Mesothelial cell of epicardium (in vitro differentiated cells): ENCODE data around the gene TOM1. TPM values are rescaled to one million over a fixed set of nuclear protein-coding genes. Genes with fewer than 3 reads are reported as not detected.

Experiments
- DNase-seq, 2 experiments: peaks; one replicate each; pipeline ENCODE4 v3.0.0; 2021; ENCODE audit warnings: low spot score in 2 of 2; ENCODE audit not compliant: unreplicated experiment in 2 of 2
- H3K27ac Mint-ChIP-seq: 2 replicates; pipeline ENCODE4 v1.8.0; 2021; ENCODE audit warnings: mixed read lengths
- H3K27me3 Mint-ChIP-seq: 2 replicates; pipeline ENCODE4 v1.8.0; 2021; ENCODE audit warnings: low read depth, mixed read lengths
- H3K36me3 Mint-ChIP-seq: 2 replicates; pipeline ENCODE4 v1.8.0; 2021; ENCODE audit warnings: mixed read lengths
- H3K4me1 Mint-ChIP-seq: 2 replicates; pipeline ENCODE4 v1.8.0; 2021; ENCODE audit warnings: mixed read lengths
- H3K4me3 Mint-ChIP-seq: 2 replicates; pipeline ENCODE4 v1.8.0; 2021; ENCODE audit warnings: mild to moderate bottlenecking, moderate library complexity, mixed read lengths
- H3K9me3 Mint-ChIP-seq: 2 replicates; pipeline ENCODE4 v1.8.0; 2021; ENCODE audit warnings: mixed read lengths
- total RNA-seq: library from RNA; stranded (reverse); gene quantifications from 3 replicates; pipeline ENCODE4 v1.2.1, GENCODE V29; 2021
- TF ChIP-seq, protein P1 (sequence below): fragments of 200-600 bp; sonication (generic); IDR thresholded peaks from one replicate; pipeline ENCODE4 v1.5.0; 2021; ENCODE audit warnings: antibody characterized with exemption; ENCODE audit not compliant: unreplicated experiment

TOM1 gene
- total RNA-seq, 1 donor from 2014 or later: 41.4 TPM

DNA sequence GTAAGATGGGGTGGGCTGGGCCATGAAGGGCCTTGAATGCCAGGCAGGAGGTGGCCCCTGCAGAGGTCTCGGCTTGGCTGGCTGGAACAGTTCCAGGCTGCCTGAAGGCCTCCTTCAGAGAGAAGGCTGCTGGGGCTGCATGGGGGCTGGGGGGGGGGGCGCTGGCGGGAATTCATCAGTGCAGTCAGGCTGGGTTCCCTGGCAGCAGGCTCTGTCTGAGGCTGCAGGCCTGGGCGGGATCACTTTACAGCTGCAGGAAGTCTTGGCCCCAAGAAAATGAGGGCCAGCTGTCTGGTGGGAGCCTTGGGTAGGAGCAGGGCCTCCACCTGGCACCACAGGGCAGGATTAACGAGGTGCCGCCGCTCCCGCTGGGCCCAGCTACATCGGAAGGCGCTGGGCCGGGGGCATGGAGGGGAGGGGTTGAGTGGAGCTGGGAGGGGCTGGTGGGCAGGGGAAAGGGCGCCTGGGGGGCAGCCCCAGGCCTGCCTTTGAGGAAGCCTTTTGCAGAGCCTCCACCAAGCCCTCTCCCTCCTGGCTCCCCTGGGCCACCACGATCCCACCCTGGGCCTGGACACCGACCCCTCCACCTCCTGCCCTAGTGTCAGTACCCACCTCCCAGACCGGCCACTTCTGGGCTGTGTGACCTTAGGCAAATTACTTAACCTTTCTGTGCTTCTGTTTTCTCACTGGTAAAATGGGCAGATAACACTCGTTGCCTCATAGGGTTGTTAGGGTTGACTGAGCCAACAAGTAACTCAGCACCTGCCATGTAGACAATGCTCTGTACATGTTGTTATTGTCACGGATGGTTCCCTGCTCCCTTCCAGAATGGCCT lies 50.2 kb downstream of the TOM1 start:
- Mint-ChIP-seq H3K9me3 (no peaks in the 10 kb centered on the region), H3K4me1 (peaks cover 23% of the 10 kb centered on the region), H3K36me3 (no peaks in the 10 kb centered on the region), H3K27ac (peak overlapping the region; percentile 89), H3K4me3 (peak overlapping the region; percentile 30), H3K27me3 (no peaks in the 10 kb centered on the region)
- TF ChIP-seq, protein P1, sequence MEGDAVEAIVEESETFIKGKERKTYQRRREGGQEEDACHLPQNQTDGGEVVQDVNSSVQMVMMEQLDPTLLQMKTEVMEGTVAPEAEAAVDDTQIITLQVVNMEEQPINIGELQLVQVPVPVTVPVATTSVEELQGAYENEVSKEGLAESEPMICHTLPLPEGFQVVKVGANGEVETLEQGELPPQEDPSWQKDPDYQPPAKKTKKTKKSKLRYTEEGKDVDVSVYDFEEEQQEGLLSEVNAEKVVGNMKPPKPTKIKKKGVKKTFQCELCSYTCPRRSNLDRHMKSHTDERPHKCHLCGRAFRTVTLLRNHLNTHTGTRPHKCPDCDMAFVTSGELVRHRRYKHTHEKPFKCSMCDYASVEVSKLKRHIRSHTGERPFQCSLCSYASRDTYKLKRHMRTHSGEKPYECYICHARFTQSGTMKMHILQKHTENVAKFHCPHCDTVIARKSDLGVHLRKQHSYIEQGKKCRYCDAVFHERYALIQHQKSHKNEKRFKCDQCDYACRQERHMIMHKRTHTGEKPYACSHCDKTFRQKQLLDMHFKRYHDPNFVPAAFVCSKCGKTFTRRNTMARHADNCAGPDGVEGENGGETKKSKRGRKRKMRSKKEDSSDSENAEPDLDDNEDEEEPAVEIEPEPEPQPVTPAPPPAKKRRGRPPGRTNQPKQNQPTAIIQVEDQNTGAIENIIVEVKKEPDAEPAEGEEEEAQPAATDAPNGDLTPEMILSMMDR: no peak
- no peak for DNase-seq

- H3K36me3 Mint-ChIP-seq: no peaks in the 10 kb centered on the region
- H3K4me3 Mint-ChIP-seq: peak overlapping the region; percentile 82
- H3K9me3 Mint-ChIP-seq: no peaks in the 10 kb centered on the region
- peak; percentile 85 to 91 for DNase-seq
- peaks cover 23% of the 10 kb centered on the region for H3K4me1 Mint-ChIP-seq
- H3K27ac Mint-ChIP-seq: peak overlapping the region; percentile 88
- TF ChIP-seq, protein P1: peak; percentile 80
- no peaks in the 10 kb centered on the region for H3K27me3 Mint-ChIP-seq
These were observed 51.1 kb downstream of the TOM1 start for GRCh38 chr22:35350539-35351503.

GRCh38 chr22:35352214-35353111 lies 52.8 kb downstream of the TOM1 start:
- Mint-ChIP-seq H3K27me3 (no peaks in the 10 kb centered on the region), H3K4me3 (no peak overlapping the region), H3K27ac (no peak overlapping the region), H3K4me1 (peaks cover 23% of the 10 kb centered on the region), H3K36me3 (no peaks in the 10 kb centered on the region), H3K9me3 (no peaks in the 10 kb centered on the region)
- TF ChIP-seq, protein P1: no peak
- no peak for DNase-seq

DNA sequence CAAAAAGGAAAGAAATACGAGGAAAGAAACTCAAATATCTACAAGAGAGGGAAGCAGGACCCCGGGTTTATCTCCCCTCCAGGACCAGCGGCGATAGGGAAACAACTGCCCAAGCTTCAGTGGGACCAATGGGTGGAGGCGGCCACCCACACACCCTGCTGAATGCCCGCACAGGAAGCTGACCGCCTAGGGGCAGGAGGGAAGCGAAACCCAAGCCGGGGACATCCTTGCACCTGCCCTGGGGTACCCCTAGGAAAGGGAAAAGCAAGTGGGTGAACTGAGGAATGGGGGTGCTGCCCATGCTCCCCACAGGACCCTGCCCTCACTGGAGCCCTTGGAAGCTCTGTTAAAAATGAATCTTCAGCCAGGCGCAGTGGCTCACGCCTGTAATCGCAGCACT lies 53.6 kb downstream of the TOM1 start:
- Mint-ChIP-seq H3K36me3 (no peaks in the 10 kb centered on the region), H3K27me3 (no peaks in the 10 kb centered on the region), H3K4me1 (peaks cover 23% of the 10 kb centered on the region), H3K27ac (no peak overlapping the region), H3K9me3 (no peaks in the 10 kb centered on the region), H3K4me3 (no peak overlapping the region)
- TF ChIP-seq, protein P1: no peak
- no peak for DNase-seq

- Mint-ChIP-seq H3K27me3 (no peaks in the 10 kb centered on the region), H3K27ac (no peak overlapping the region), H3K9me3 (no peaks in the 10 kb centered on the region), H3K4me3 (no peak overlapping the region), H3K36me3 (no peaks in the 10 kb centered on the region), H3K4me1 (peaks cover 23% of the 10 kb centered on the region)
- DNase-seq: no peak
- TF ChIP-seq, protein P1: no peak
These were observed 54.4 kb downstream of the TOM1 start for GRCh38 chr22:35354068-35354467.
